Fibroblast of lung (primary cell): ENCODE results near the gene UGT2B10.

Experiments
- EZH2 ChIP-seq: IDR thresholded peaks from 2 replicates; pipeline ENCODE4 v1.5.1; 2012; ENCODE audit warnings: low read length, control low read depth, mild to moderate bottlenecking; ENCODE audit errors: missing control alignments
- TF ChIP-seq, protein P1 (sequence below), 2 donors: IDR thresholded peaks in 1 of 2; conservative IDR thresholded peaks in 1 of 2; 1 replicate in 1 of 2; 2 replicates in 1 of 2; pipeline ENCODE4 v1.5.1; 2011 to 2012; ENCODE audit warnings: low read length in 2 of 2, control low read depth in 1 of 2, inconsistent platforms in 1 of 2, low read depth in 1 of 2, mild to moderate bottlenecking in 1 of 2

DNA sequence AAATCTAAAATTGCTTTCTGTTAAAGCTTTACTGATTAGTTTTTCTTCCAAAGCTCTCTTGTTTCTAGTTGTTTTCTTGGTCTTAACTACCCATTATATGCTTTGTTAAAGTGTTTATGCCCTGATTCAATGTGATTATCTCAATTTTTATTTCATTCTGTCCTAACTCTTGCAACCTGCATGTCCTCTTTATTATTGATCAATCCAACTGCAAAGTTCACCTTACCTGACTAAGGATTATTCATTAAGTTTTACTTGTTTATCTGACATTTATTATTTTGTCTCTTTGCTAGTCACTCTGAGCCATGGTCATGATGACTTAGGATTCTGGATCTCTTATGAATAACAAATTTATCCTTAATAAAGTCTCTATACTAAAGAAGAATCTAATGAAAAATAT lies 15.8 kb downstream of the UGT2B10 start:
- TF ChIP-seq, protein P1, sequence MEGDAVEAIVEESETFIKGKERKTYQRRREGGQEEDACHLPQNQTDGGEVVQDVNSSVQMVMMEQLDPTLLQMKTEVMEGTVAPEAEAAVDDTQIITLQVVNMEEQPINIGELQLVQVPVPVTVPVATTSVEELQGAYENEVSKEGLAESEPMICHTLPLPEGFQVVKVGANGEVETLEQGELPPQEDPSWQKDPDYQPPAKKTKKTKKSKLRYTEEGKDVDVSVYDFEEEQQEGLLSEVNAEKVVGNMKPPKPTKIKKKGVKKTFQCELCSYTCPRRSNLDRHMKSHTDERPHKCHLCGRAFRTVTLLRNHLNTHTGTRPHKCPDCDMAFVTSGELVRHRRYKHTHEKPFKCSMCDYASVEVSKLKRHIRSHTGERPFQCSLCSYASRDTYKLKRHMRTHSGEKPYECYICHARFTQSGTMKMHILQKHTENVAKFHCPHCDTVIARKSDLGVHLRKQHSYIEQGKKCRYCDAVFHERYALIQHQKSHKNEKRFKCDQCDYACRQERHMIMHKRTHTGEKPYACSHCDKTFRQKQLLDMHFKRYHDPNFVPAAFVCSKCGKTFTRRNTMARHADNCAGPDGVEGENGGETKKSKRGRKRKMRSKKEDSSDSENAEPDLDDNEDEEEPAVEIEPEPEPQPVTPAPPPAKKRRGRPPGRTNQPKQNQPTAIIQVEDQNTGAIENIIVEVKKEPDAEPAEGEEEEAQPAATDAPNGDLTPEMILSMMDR (conservative IDR thresholded peaks at IDR 0.05 in 1 of 2, IDR thresholded peaks at IDR 0.05 in 1 of 2; ENCODE audit: low read depth in 1 of 2, low read length in 2 of 2): no peak
- no peak for TF ChIP-seq EZH2
